DOHH2 (cell line): ENCODE data around the gene FBXW7.

Experiments
- CTCF ChIP-seq: fragments of 200-600 bp; sonication (generic); IDR thresholded peaks from one replicate; pipeline ENCODE4 v1.5.1; 2014; ENCODE audit warnings: antibody characterized with exemption, mild to moderate bottlenecking, low read depth, low read length; ENCODE audit not compliant: poor library complexity, severe bottlenecking
- EZH2phosphoT487 ChIP-seq: fragments of 200-600 bp; sonication (generic); IDR thresholded peaks from 2 replicates; pipeline ENCODE4 v1.6.1; 2017; ENCODE audit warnings: borderline replicate concordance, mild to moderate bottlenecking, antibody characterized with exemption, low read length, moderate library complexity, mixed read lengths

GRCh38 chr4:152369203-152369901 lies 166.5 kb downstream of the FBXW7 start:
- no peak for TF ChIP-seq CTCF
- no peak for TF ChIP-seq EZH2phosphoT487
